Central memory CD4-positive, alpha-beta T cell (primary cell): ENCODE results near the gene MUSK.
"Not testable (repeated sequence)": the region's sequence is repeated elsewhere in the genome, so short reads cannot be mapped to it uniquely, and the experiment has no call there.

Source experiments
- DNase-seq: peaks from one replicate; pipeline ENCODE4 v3.0.0; 2022

The MUSK gene

GRCh38 chr9:110763568-110763967, 95.0 kb downstream of the MUSK start:
- no peak for DNase-seq

GRCh38 chr9:110764006-110764405, 95.4 kb downstream of the MUSK start:
- no peak for DNase-seq

GRCh38 chr9:110765926-110766325, 97.3 kb downstream of the MUSK start:
- no peak for DNase-seq

GRCh38 chr9:110767559-110768063, 99.0 kb downstream of the MUSK start:
- no peak for DNase-seq

GRCh38 chr9:110768886-110769285, 100.3 kb downstream of the MUSK start:
- no peak for DNase-seq

- DNase-seq = no peak
Measured at GRCh38 chr9:110769667-110770066, 101.1 kb downstream of the MUSK start.

GRCh38 chr9:110775724-110776123, 107.1 kb downstream of the MUSK start:
- no peak for DNase-seq

- DNase-seq = no peak
Measured at GRCh38 chr9:110776221-110776620, 107.6 kb downstream of the MUSK start.

- no peak for DNase-seq
Measured at GRCh38 chr9:110777196-110777875, 108.7 kb downstream of the MUSK start.

- no peak for DNase-seq
Measured at GRCh38 chr9:110777876-110778215, 109.3 kb downstream of the MUSK start.

- DNase-seq = no peak
Measured at GRCh38 chr9:110782701-110783100, 114.1 kb downstream of the MUSK start.

GRCh38 chr9:110784309-110784708, 115.7 kb downstream of the MUSK start:
- DNase-seq = no peak

- DNase-seq = no peak
Measured at GRCh38 chr9:110785166-110785565, 116.6 kb downstream of the MUSK start.

GRCh38 chr9:110788396-110788795, 119.8 kb downstream of the MUSK start:
- not testable (repeated sequence) for DNase-seq

- DNase-seq = no peak
Measured at GRCh38 chr9:110788871-110789270, 120.3 kb downstream of the MUSK start.

GRCh38 chr9:110797611-110798010, 129.0 kb downstream of the MUSK start:
- no peak for DNase-seq

- no peak for DNase-seq
Measured at GRCh38 chr9:110799396-110799795, 130.8 kb downstream of the MUSK start.

GRCh38 chr9:110801426-110801825, 132.8 kb downstream of the MUSK start:
- no peak for DNase-seq

GRCh38 chr9:110802416-110803035, 133.9 kb downstream of the MUSK start:
- DNase-seq = no peak

GRCh38 chr9:110807956-110808598, 139.5 kb downstream of the MUSK start:
- no peak for DNase-seq

GRCh38 chr9:110808599-110808980, 140.0 kb downstream of the MUSK start:
- no peak for DNase-seq

- no peak for DNase-seq
Measured at GRCh38 chr9:110809038-110809595, 140.5 kb downstream of the MUSK start.

GRCh38 chr9:110810262-110810976, 141.8 kb downstream of the MUSK start:
- no peak for DNase-seq
